ENCODE measurements around the gene FRMD8. TPM values are rescaled to one million over a fixed set of nuclear protein-coding genes. Genes with fewer than 3 reads are reported as not detected.

Gene FRMD8
- total and polyA plus RNA-seq, 2 of the 4 experiments (the other 2 are of a cell fraction), result 11.3 to 19.8 TPM

GRCh38 chr11:65439331-65440181 lies 53.1 kb downstream of the FRMD8 start:
- dilution Hi-C loops (cut with HindIII; ENCODE audit: low sequenced_read_pairs, unreplicated experiment), result no loop called here

More at GRCh38 chr11:65439331-65440181, 53.1 kb downstream of the FRMD8 start:
- Histone ChIP-seq H3K23ac (ENCODE audit: low read depth, low read length) (no peak overlapping the region), H2AFZ (replicated peaks; ENCODE audit: low read length, poor library complexity) (no peak overlapping the region), H4K20me1 (ENCODE audit: insufficient read depth, low read length) (peaks cover 98% of the 10 kb centered on the region), H3K4ac (ENCODE audit: low read depth, low read length) (no peak overlapping the region), H3K9ac (ENCODE audit: low read depth, low read length) (no peak overlapping the region), H2BK15ac (ENCODE audit: low read depth, low read length) (no peak overlapping the region), H3K27ac (ENCODE audit: insufficient read depth, low read length) (no peak overlapping the region), H2AK5ac (ENCODE audit: low read depth, low read length) (no peak overlapping the region), H3K9me1 (ENCODE audit: insufficient read depth, low read length) (peaks cover 7% of the 10 kb centered on the region), H3K79me1 (ENCODE audit: low read depth in 1 of 2, low read length in 2 of 2) (peaks cover 10 to 74% of the 10 kb centered on the region in 2 experiments), H4K91ac (ENCODE audit: insufficient read depth, low read depth, low read length) (no peak overlapping the region), H4K8ac (ENCODE audit: low read depth in 2 of 2, low read length in 2 of 2) (no peak overlapping the region), H3K18ac (ENCODE audit: low read depth, low read length) (no peak overlapping the region), H3K9me3 (ENCODE audit: control insufficient read depth, insufficient read depth, low read length) (no peaks in the 10 kb centered on the region), H3K14ac (replicated peaks; ENCODE audit: low read depth, low read length) (no peak overlapping the region), H4K5ac (ENCODE audit: low read depth, low read length) (no peak overlapping the region), H2AK9ac (replicated peaks; ENCODE audit: low read depth, low read length, poor library complexity) (no peak overlapping the region), H3K4me3 (ENCODE audit: insufficient read depth, low read depth, low read length) (no peak overlapping the region), H2BK120ac (ENCODE audit: low read depth, low read length) (no peak overlapping the region), H3K56ac (ENCODE audit: extremely low read depth, insufficient read depth, low read length) (no peak overlapping the region), H3K4me1 (ENCODE audit: control insufficient read depth, insufficient read depth, low read length) (peaks cover 3% of the 10 kb centered on the region; the same call in 1 of the 2 replicates), H3K4me2 (ENCODE audit: low read depth, low read length) (no peak overlapping the region), H3K27me3 (ENCODE audit: control insufficient read depth, insufficient read depth, low read length) (no peaks in the 10 kb centered on the region), H3K36me3 (ENCODE audit: control insufficient read depth, insufficient read depth, low read length) (peaks cover 62% of the 10 kb centered on the region), H2BK20ac (ENCODE audit: low read depth, low read length) (no peak overlapping the region; the same call in 1 of the 2 replicates), H2BK5ac (ENCODE audit: low read depth, low read length, poor library complexity, severe bottlenecking) (no peak overlapping the region)
- BruUV-seq (replicated peaks), result TSS peak; percentile 0
- 100% methylated on average over 1 of the region's 7 CpGs; no CpG with 5 or more reads in 1 of the 2 experiments for WGBS, 2 experiments (ENCODE audit: extremely low coverage in 2 of 2, insufficient read length in 1 of 2)
- CTCF ChIA-PET, result no interaction called here
- ATAC-seq (ENCODE audit: low read depth), result no peak
- TF ChIP-seq MAZ (IDR thresholded peaks at IDR 0.05; ENCODE audit: borderline replicate concordance, low read depth, low read length) (0 out of 2 replicates have a peak, but pooled peaks have one; percentile 20), CHD1 (IDR thresholded peaks at IDR 0.05; ENCODE audit: low read depth, low read length) (no peak)
- intact Hi-C loops (cut with micrococcal nuclease), result no loop called here
- in situ Hi-C loops (cut with MboI; ENCODE audit: low sequenced_read_pairs), result no loop called here
- peak; percentile 48 for DNase-seq
- POLR2A ChIA-PET (ENCODE audit: unreplicated experiment), result interaction anchor here (0.6 to 1.3 kb wide), 4 partner anchors 32 to 134 kb away, joined by 5 to 13 read pairs (median 9); no protein-coding TSS in a partner anchor

All from IMR-90 (cell line).